Activated T-cell treated with anti-CD3 and anti-CD28 coated beads, Interleukin-2, amount 50 U/mL, for 48 hours (primary cell): ENCODE measurements around the gene PITRM1.

ENCODE experiments used
- DNase-seq, 2 experiments: peaks; one replicate each; pipeline ENCODE4 v3.0.0-alpha.2; 2020

PITRM1 gene

DNA sequence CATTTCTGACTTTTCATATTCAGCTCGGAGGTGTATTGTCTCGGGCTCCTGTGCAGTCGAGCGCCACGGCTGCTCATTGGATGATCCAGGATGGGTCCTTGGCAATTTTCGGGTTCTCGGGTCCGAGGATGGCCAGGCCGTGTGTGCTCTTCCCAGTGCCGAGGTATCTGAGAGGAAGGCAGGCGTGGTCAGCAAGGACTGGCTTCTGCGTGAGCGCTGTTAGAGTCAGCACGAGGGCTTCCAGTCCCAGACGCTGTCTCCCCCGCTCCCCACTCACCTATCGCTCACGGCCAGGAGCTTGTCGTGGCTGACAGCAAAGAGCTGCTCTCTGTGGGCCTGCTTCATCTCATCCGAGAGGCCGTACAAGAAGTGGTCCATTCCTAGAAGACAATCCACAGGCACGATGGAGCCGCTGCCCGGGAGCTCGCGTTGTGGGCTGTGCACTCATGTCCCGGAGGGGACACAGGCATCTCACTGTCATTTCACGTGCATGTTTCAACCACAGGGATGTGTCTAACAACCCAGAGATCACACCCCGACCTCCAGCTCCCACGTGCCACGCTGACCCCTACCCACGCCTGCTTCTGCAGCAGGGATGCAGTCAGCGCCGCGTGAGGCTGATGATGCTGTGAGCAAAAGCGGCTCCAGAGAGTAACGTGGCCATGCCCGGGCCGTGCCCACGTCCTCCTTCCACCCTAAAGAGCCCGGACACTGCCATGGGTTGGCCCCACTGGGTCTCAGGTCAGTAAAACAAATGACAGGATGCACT is 34.4 kb downstream of the PITRM1 start:
- no peak for DNase-seq

GRCh38 chr10:3136763-3137611 is 35.6 kb downstream of the PITRM1 start:
- DNase-seq: no peak

DNA sequence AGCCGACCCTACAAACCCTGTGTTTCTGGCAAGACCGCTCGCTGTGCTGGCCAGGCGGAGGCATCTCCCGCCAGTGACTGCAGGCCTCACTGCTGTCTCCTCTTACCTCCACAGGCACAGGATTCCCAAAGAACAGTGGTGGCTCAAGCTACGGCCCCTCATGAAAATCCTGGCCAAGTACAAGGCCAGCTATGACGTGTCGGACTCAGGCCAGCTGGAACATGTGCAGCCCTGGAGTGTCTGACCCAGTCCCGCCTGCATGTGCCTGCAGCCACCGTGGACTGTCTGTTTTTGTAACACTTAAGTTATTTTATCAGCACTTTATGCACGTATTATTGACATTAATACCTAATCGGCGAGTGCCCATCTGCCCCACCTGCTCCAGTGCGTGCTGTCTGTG is 36.2 kb downstream of the PITRM1 start:
- no peak for DNase-seq

DNA sequence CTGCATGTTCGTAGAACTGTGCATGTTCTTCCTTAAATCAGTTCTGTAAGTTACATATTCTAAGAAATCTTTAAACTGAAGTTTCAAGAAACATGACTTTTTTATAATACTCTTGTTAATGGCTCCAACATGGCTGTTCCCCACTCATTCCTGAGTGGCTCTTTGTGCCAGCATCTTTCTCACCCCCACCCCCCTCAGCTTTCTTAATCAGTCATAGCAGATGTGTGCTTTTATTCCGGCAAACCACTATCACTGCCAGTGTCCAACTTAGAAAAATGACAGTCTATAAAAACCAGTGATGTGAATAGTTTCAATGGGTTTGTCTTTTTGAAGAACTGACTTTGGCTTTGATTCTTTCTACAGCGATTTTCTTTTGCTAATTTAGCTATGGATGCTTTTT is 37.6 kb downstream of the PITRM1 start:
- DNase-seq: no peak

DNA sequence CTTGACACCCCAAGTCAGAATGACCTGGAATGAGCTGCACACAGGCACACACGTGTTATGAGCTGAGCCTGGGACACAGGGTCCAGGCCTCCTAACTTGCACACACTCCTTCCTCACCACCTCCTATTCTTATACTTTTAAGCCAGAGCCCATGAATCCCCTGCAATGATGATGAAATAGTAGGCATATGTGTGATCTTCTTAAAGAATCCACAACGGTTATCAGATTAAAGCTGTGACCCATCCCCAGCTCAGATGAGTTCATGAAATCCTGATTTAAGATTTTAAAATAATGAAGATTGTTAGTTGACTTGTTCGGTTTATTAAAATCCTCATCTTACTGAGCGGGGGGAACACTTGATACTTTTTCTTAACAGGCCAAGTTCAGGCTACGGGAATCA is 38.6 kb downstream of the PITRM1 start:
- no peak for DNase-seq

- no peak for DNase-seq
Observed at GRCh38 chr10:3132036-3133025, 40.3 kb downstream of the PITRM1 start.

- no peak for DNase-seq
Observed at GRCh38 chr10:3131098-3131497, 41.5 kb downstream of the PITRM1 start.

- DNase-seq: no peak
Observed at GRCh38 chr10:3129581-3130340, 42.8 kb downstream of the PITRM1 start.

DNA sequence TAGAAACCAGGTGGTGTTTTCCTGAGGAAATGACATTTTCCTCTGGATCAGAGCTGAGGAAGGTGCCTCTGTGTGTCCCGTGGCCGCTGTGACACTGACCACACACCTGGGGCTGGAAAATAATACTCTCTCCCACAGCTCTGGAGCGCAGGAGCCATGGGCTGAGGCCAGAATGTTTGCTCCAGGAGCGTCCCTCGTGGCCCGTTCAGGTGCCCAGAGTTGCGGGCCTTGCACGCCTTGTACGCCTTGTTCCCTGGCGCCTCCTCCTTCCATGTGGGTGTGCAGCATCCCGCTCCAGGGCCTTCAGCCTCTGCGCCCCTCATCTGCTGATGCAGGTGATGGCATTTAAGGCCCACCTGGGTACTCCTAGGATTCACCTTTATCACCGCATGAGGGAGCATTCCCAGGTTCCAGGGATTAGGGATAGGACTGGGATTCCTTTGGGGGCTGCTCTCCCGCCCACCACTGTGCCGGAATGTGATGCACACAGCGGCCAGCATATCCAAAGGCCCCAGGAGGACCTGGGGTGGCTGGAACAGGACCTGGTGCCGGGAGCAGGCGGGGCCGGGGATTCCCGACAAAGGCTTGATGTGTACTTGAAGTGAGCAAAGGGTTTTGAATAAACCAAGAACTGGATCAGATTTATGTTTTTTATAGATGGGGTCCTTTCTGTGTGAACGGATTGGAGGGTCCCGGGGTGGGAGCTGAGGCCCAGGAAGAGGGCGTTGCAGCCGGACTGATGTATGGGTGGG is 44.0 kb downstream of the PITRM1 start:
- no peak for DNase-seq

DNA sequence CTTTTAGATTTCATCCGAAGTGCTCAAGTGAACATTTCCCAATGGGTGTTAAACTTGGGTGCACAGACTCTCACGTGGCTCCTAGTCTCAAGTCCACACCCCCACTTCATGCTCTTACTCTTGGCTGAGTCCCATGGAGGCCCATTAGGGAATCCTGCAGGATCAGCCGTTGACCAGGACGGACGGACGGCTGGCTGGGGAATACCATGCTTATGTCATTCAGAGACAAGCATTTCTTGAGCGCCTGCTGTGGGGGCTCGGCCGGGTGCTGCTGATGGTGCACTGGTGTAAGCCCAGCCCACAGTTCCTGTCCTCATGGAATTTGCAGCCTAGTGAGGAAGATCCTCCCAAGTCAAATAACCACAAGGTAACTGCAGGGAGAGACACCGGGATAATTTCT is 44.7 kb downstream of the PITRM1 start:
- no peak for DNase-seq

DNA sequence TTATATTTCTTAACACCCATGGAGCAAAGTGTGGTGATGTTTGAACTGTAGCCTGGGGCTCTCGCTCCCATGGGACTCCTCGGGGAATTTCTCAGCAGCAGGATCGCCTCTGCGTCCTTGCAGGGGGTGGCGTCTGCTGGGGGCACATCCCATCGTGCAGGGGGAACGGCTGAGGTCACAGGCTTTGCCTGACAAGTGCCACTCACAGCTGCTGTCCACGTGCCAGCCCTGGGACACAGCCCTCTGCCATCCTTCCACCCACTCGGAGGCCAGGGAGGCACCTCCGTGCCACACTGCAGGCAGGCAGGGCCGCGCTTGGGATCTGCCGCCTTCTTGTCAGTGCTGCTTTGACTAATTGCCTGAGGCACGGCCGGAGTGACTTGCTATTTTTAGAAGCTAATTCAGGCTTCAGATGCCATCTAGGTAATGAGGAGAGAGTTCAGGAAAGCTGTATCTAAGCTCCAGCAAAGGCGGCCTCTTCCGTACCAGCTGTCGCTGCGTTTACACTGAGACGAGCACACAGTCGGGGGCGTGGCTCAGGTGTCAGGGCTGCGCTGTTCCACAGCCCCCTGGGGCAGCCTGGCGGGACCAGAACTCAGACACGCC is 45.7 kb downstream of the PITRM1 start:
- no peak for DNase-seq

GRCh38 chr10:3126249-3126648 is 46.3 kb downstream of the PITRM1 start:
- DNase-seq: no peak

DNA sequence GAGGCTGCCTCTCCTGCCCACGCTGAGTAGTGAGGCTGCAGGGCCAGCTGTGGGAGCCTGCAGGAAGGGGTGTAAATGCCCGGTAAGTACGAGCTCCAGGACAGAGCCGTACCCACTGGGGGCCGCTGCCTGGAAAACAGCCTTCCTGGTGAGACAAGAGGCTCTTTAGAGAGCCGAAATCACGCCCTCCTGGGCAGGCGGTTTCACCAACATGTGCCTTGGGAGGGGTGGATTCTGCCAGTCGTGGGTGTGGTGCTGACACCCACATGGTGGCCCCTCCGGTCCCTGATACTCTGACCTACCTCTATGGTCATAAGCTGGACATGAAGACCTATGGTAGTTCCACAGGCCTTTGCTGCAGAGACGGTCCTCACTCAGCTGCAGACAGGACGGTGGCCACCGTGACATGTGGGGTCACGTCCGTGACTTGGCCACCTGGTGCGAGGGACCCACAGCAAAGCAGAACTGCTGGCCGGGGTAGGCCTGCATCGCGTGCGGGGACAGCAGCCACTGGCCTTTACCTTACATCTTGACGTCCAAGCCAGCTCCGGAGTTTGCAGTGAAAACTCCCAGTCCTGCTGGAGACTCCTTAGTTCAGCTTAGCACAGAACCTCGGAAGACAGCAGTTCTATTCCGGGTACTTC is 46.9 kb downstream of the PITRM1 start:
- no peak for DNase-seq

GRCh38 chr10:3124412-3125175 is 48.0 kb downstream of the PITRM1 start:
- no peak for DNase-seq

DNA sequence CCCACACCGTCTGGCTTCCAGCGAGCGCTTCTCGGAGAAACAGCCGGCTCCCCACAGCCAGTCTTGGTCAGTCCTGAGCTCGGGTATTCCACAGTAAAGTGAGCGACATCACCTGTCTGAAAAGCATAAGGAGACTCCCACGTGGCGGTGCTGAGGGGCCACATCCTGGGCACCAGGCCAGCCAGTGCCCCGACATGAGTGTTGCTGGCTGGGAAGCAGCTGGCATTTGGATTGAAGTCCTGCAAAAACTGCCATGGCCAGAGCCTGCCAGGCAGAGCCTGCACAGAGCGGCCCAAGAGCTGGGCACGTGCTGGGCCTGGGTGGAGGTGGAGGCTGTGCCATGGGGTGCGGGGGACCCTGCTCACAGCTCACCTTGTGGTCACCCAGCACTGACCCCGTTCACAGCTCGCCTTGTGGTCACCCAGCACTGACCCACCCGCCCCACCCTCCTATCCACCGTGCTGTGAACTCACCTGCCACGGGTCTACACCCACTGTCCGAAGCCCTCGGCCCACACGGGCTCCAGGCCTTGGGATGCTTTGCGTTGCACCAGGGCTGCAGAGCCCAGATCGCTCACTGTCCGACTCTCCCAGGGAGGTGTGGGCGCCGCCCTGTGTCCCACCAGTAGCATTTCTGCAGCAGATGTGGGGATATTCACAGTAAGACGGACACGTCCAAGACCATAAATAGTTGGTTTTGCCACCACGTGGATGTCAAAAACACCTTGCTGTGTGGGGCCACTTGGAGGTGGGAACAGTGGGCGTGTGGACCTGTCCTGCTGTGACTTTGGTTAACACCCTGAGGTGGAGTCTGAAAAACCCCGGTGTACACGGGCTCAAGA is 48.8 kb downstream of the PITRM1 start:
- DNase-seq: no peak

GRCh38 chr10:3122486-3123205 is 49.9 kb downstream of the PITRM1 start:
- DNase-seq: no peak

DNA sequence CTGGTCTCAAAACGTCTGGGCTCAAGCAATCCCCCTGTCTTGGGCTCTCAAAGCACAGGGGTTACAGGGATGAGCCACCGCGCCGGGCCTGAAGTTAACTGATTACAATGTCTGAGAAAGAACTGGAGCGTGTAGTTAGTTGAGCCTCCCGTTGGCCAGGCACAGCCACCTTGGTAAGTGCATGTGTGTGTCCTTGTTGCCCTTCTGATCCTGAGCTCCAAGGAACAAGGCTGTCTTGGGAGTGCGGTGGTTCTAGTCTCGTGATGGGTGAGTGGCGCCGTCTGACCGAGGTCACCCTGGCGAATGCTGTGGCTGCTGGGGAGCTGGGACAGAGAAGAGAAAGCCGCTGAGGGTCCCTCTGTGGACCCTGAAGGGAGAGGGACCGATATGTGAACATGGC is 50.5 kb downstream of the PITRM1 start:
- no peak for DNase-seq
